Large intestine (tissue), 3 donors: ENCODE measurements around the gene SPPL2B. TPM values are rescaled to one million over a fixed set of nuclear protein-coding genes. Genes with fewer than 3 reads are reported as not detected.

ENCODE experiments used
- DNase-seq, 2 donors: peaks; one replicate each; pipeline versions ENCODE4 v3.0.0 to v3.0.0-alpha.2; 2013
- H3K27ac ChIP-seq: one replicate; pipeline ENCODE4 v1.5.1; 2013; ENCODE audit warnings: low read length
- H3K27me3 ChIP-seq: 2 replicates; pipeline ENCODE4 v1.6.1; 2013; ENCODE audit warnings: low read length; ENCODE audit not compliant: control insufficient read depth, insufficient read depth
- H3K36me3 ChIP-seq: 2 replicates; pipeline ENCODE4 v1.6.1; 2013; ENCODE audit warnings: low read length; ENCODE audit not compliant: control insufficient read depth, insufficient read depth
- H3K4me1 ChIP-seq: one replicate; pipeline ENCODE4 v1.6.1; 2013; ENCODE audit warnings: low read length; ENCODE audit not compliant: control insufficient read depth, insufficient read depth
- H3K4me3 ChIP-seq: one replicate; pipeline ENCODE4 v1.5.1; 2013; ENCODE audit warnings: low read length
- H3K9me3 ChIP-seq: one replicate; pipeline ENCODE4 v1.6.1; 2013; ENCODE audit warnings: mild to moderate bottlenecking, low read depth, low read length, moderate library complexity; ENCODE audit not compliant: control insufficient read depth
- WGBS: methylation state at CpG from one replicate; pipeline ENCODE4 v1.1.5; 2013; ENCODE audit warnings: low lambda C conversion rate; ENCODE audit not compliant: insufficient coverage; 5-methylcytosine and 5-hydroxymethylcytosine counted together
- polyA plus RNA-seq: library from polyadenylated mRNA; unstranded; fragments of 120-200 nt; gene quantifications from one replicate; pipeline ENCODE4 v1.2.1, GENCODE V29; 2013

The SPPL2B gene
- polyA plus RNA-seq, 1 donor, result 112 TPM

- H3K4me3 ChIP-seq, result no peak overlapping the region
- H3K27me3 ChIP-seq, result peaks cover 13% of the 10 kb centered on the region
- no peak overlapping the region for H3K27ac ChIP-seq
- H3K36me3 ChIP-seq, result peaks cover 38% of the 10 kb centered on the region
- WGBS, result 100% methylated on average over 1 of the region's 24 CpGs
- DNase-seq, result no peak
- H3K9me3 ChIP-seq, result no peaks in the 10 kb centered on the region
- H3K4me1 ChIP-seq, result no peaks in the 10 kb centered on the region
Observed at GRCh38 chr19:2355168-2356035, 26.9 kb downstream of the SPPL2B start.

- Histone ChIP-seq H3K4me3 (no peak overlapping the region), H3K4me1 (no peaks in the 10 kb centered on the region), H3K27me3 (peaks cover 19% of the 10 kb centered on the region), H3K9me3 (no peaks in the 10 kb centered on the region), H3K27ac (no peak overlapping the region), H3K36me3 (peaks cover 31% of the 10 kb centered on the region)
- no CpG with 5 or more reads among the region's 21 CpGs for WGBS
- no peak for DNase-seq
Observed at GRCh38 chr19:2356036-2356646, 27.7 kb downstream of the SPPL2B start.

- Histone ChIP-seq H3K4me1 (no peaks in the 10 kb centered on the region), H3K36me3 (peaks cover 20% of the 10 kb centered on the region), H3K27ac (no peak overlapping the region), H3K27me3 (peaks cover 30% of the 10 kb centered on the region), H3K9me3 (peaks cover 1% of the 10 kb centered on the region), H3K4me3 (no peak overlapping the region)
- no peak for DNase-seq
- 89% methylated on average over 3 of the region's 3 CpGs for WGBS
Observed at GRCh38 chr19:2357279-2358206, 29.1 kb downstream of the SPPL2B start.

- H3K36me3 ChIP-seq, result peaks cover 11% of the 10 kb centered on the region
- WGBS, result no CpG with 5 or more reads among the region's 28 CpGs
- H3K4me3 ChIP-seq, result no peak overlapping the region
- H3K4me1 ChIP-seq, result no peaks in the 10 kb centered on the region
- DNase-seq, result no peak
- no peak overlapping the region for H3K27ac ChIP-seq
- H3K27me3 ChIP-seq, result peaks cover 34% of the 10 kb centered on the region
- peaks cover 6% of the 10 kb centered on the region for H3K9me3 ChIP-seq
Observed at GRCh38 chr19:2358548-2359173, 30.2 kb downstream of the SPPL2B start.

GRCh38 chr19:2359992-2360685 lies 31.7 kb downstream of the SPPL2B start, which contains the start of gene TMPRSS9:
TMPRSS9 (plus strand) TSS chr19:2360265; CDS start chr19:2389786, 29,521 bp downstream.
- Histone ChIP-seq H3K9me3 (peaks cover 6% of the 10 kb centered on the region), H3K27ac (no peak within 1 kb of the TSS), H3K4me1 (no peaks in the 10 kb centered on the region), H3K4me3 (no peak within 1 kb of the TSS), H3K27me3 (peaks cover 34% of the 10 kb centered on the region), H3K36me3 (no peaks in the 10 kb centered on the region)
- DNase-seq, result no peak
- no CpG with 5 or more reads among the region's 44 CpGs for WGBS

- Histone ChIP-seq H3K9me3 (peaks cover 6% of the 10 kb centered on the region), H3K4me3 (no peak overlapping the region), H3K4me1 (no peaks in the 10 kb centered on the region), H3K36me3 (no peaks in the 10 kb centered on the region), H3K27ac (no peak overlapping the region), H3K27me3 (peaks cover 34% of the 10 kb centered on the region)
- no CpG with 5 or more reads among the region's 11 CpGs for WGBS
- DNase-seq, result no peak
Observed at GRCh38 chr19:2360833-2361232, 32.3 kb downstream of the SPPL2B start.

GRCh38 chr19:2361246-2362045 lies 33.0 kb downstream of the SPPL2B start:
- Histone ChIP-seq H3K27ac (no peak overlapping the region), H3K36me3 (no peaks in the 10 kb centered on the region), H3K4me1 (no peaks in the 10 kb centered on the region), H3K27me3 (peaks cover 34% of the 10 kb centered on the region), H3K4me3 (no peak overlapping the region), H3K9me3 (peaks cover 6% of the 10 kb centered on the region)
- no peak for DNase-seq
- WGBS, result no CpG with 5 or more reads among the region's 24 CpGs

GRCh38 chr19:2362046-2362969 lies 33.8 kb downstream of the SPPL2B start:
- Histone ChIP-seq H3K27me3 (peaks cover 34% of the 10 kb centered on the region), H3K27ac (no peak overlapping the region), H3K4me1 (no peaks in the 10 kb centered on the region), H3K9me3 (peaks cover 6% of the 10 kb centered on the region), H3K4me3 (no peak overlapping the region), H3K36me3 (no peaks in the 10 kb centered on the region)
- WGBS, result 100% methylated on average over 2 of the region's 11 CpGs
- no peak for DNase-seq
